GM23338 (cell line): ENCODE measurements around the gene RMND5A.

Experiments
- CTCF ChIP-seq, 2 experiments: fragments of 200-600 bp in 1 of 2; sonication (generic) in 1 of 2; conservative IDR thresholded peaks; 2 replicates each; pipeline versions ENCODE4 v1.5.1 to v1.6.1; 2016 to 2017; ENCODE audit warnings: antibody characterized with exemption in 2 of 2, low read depth in 2 of 2, mild to moderate bottlenecking in 2 of 2, moderate library complexity in 1 of 2
- EZH2phosphoT487 ChIP-seq: fragments of 200-600 bp; sonication (generic); IDR thresholded peaks from one replicate; pipeline ENCODE4 v1.8.1; 2018; ENCODE audit warnings: antibody characterized with exemption; ENCODE audit not compliant: unreplicated experiment
- POLR2AphosphoS5 ChIP-seq: IDR thresholded peaks from 2 replicates; pipeline ENCODE4 v1.6.1; 2016; ENCODE audit warnings: antibody characterized with exemption, low read depth
- REST ChIP-seq: IDR thresholded peaks from one replicate; pipeline ENCODE4 v1.6.1; 2018; ENCODE audit warnings: antibody characterized with exemption; ENCODE audit not compliant: unreplicated experiment

DNA sequence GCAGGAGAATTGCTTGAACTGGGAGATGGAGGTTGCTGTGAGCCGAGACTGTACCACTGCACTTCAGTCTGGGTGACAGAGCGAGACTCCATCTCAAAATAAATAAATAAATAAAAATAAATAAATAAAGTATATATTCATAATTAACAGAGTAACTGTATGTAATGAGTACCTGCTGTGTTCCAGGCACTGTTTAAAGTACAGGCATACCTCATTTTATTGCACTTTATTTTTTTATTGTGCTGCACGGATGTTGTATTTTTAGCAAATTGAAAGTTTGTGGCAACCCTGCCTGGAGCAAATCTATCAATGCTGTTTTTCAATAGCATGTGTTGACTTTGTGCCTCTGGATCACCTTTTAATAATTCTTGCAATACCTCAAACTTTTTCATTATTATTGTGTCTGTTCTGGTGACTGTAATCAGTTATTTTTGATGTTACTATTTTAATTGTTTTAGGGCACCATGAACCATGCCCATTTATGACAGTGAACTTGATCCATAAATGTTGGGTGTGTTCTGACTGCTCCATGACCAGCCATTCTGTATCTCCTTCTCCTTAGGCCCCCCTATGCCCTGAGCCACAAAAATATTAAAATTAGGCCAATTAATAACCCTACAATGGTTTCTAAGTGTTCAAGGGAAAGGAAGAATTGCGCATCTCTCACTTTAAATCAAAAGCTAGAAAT, 98.2 kb downstream of the RMND5A start:
- TF ChIP-seq CTCF (conservative IDR thresholded peaks at IDR 0.05; ENCODE audit: low read depth in 2 of 2) (no peak), POLR2AphosphoS5 (no peak), EZH2phosphoT487 (no peak), REST (no peak)
